ENCODE data around the gene CISTR.

The CISTR gene

GRCh38 chr12:53748072-53748840 is 3.5 kb downstream of the CISTR start:
- no peak for FAIRE-seq
- TF ChIP-seq POU2F2 (IDR thresholded peaks at IDR 0.05; ENCODE audit: low read depth, low read length) (no peak), POLR2A (IDR thresholded peaks at IDR 0.05; ENCODE audit: low read depth, low read length) (no peak), PAX5 (IDR thresholded peaks at IDR 0.05; ENCODE audit: insufficient read depth, low read length, severe bottlenecking) (no peak), SPI1 (IDR thresholded peaks at IDR 0.05; ENCODE audit: low read depth, low read length) (no peak), POLR2AphosphoS5 (IDR thresholded peaks at IDR 0.05; ENCODE audit: low read depth, low read length) (no peak), TAF1 (IDR thresholded peaks at IDR 0.05; ENCODE audit: low read depth, low read length) (no peak)
- no peak for DNase-seq (ENCODE audit: insufficient read length, low spot score)

- no peak for FAIRE-seq
- DNase-seq (ENCODE audit: insufficient read length, low spot score), result no peak
- TF ChIP-seq POLR2A (IDR thresholded peaks at IDR 0.05; ENCODE audit: low read depth, low read length) (no peak), POLR2AphosphoS5 (IDR thresholded peaks at IDR 0.05; ENCODE audit: low read depth, low read length) (no peak), SPI1 (IDR thresholded peaks at IDR 0.05; ENCODE audit: low read depth, low read length) (no peak), TAF1 (IDR thresholded peaks at IDR 0.05; ENCODE audit: low read depth, low read length) (no peak), PAX5 (IDR thresholded peaks at IDR 0.05; ENCODE audit: insufficient read depth, low read length, severe bottlenecking) (no peak), POU2F2 (IDR thresholded peaks at IDR 0.05; ENCODE audit: low read depth, low read length) (no peak)
These were observed 4.7 kb downstream of the CISTR start for GRCh38 chr12:53747095-53747494.

- peak; percentile 71 for DNase-seq (ENCODE audit: insufficient read length, low spot score)
- TF ChIP-seq SPI1 (IDR thresholded peaks at IDR 0.05; ENCODE audit: low read depth, low read length), result no peak
- TF ChIP-seq POU2F2 (IDR thresholded peaks at IDR 0.05; ENCODE audit: low read depth, low read length), result peak; percentile 74; the same call in 1 of the 2 replicates
- peak; percentile 72 for FAIRE-seq
These were observed 5.1 kb downstream of the CISTR start for GRCh38 chr12:53746592-53747092.

- TF ChIP-seq SPI1 (IDR thresholded peaks at IDR 0.05; ENCODE audit: low read depth, low read length), result no peak
- no peak for TF ChIP-seq PAX5 (IDR thresholded peaks at IDR 0.05; ENCODE audit: insufficient read depth, low read length, severe bottlenecking)
- TF ChIP-seq POU2F2 (IDR thresholded peaks at IDR 0.05; ENCODE audit: low read depth, low read length), result no peak
- no peak for TF ChIP-seq POLR2A (IDR thresholded peaks at IDR 0.05; ENCODE audit: low read depth, low read length)
- TF ChIP-seq POLR2AphosphoS5 (IDR thresholded peaks at IDR 0.05; ENCODE audit: low read depth, low read length), result no peak
- no peak for TF ChIP-seq TAF1 (IDR thresholded peaks at IDR 0.05; ENCODE audit: low read depth, low read length)
- FAIRE-seq (no peak), DNase-seq (ENCODE audit: insufficient read length, low spot score) (no peak)
These were observed 7.0 kb downstream of the CISTR start for GRCh38 chr12:53744751-53745150.

GRCh38 chr12:53744130-53744441 is 7.7 kb downstream of the CISTR start:
- no peak for TF ChIP-seq POLR2A (IDR thresholded peaks at IDR 0.05; ENCODE audit: low read depth, low read length)
- no peak for TF ChIP-seq SPI1 (IDR thresholded peaks at IDR 0.05; ENCODE audit: low read depth, low read length)
- no peak for TF ChIP-seq POLR2AphosphoS5 (IDR thresholded peaks at IDR 0.05; ENCODE audit: low read depth, low read length)
- DNase-seq (ENCODE audit: insufficient read length, low spot score) (no peak), FAIRE-seq (no peak)

- peak; percentile 67 for DNase-seq (ENCODE audit: insufficient read length, low spot score)
- TF ChIP-seq POU2F2 (IDR thresholded peaks at IDR 0.05; ENCODE audit: low read depth, low read length), result no peak
- TF ChIP-seq SPI1 (IDR thresholded peaks at IDR 0.05; ENCODE audit: low read depth, low read length), result no peak
- no peak for TF ChIP-seq PAX5 (IDR thresholded peaks at IDR 0.05; ENCODE audit: insufficient read depth, low read length, severe bottlenecking)
- TF ChIP-seq TAF1 (IDR thresholded peaks at IDR 0.05; ENCODE audit: low read depth, low read length), result no peak
- TF ChIP-seq POLR2AphosphoS5 (IDR thresholded peaks at IDR 0.05; ENCODE audit: low read depth, low read length), result no peak
- no peak for TF ChIP-seq POLR2A (IDR thresholded peaks at IDR 0.05; ENCODE audit: low read depth, low read length)
- peak; percentile 92 for FAIRE-seq
These were observed 8.3 kb downstream of the CISTR start for GRCh38 chr12:53743266-53744129.

GRCh38 chr12:53740130-53740491 is 11.7 kb downstream of the CISTR start:
- FAIRE-seq, result peak; percentile 54
- TF ChIP-seq POLR2AphosphoS5 (IDR thresholded peaks at IDR 0.05; ENCODE audit: low read depth, low read length), result no peak
- no peak for TF ChIP-seq SPI1 (IDR thresholded peaks at IDR 0.05; ENCODE audit: low read depth, low read length)
- no peak for TF ChIP-seq POU2F2 (IDR thresholded peaks at IDR 0.05; ENCODE audit: low read depth, low read length)
- no peak for TF ChIP-seq TAF1 (IDR thresholded peaks at IDR 0.05; ENCODE audit: low read depth, low read length)
- TF ChIP-seq POLR2A (IDR thresholded peaks at IDR 0.05; ENCODE audit: low read depth, low read length), result no peak
- TF ChIP-seq PAX5 (IDR thresholded peaks at IDR 0.05; ENCODE audit: insufficient read depth, low read length, severe bottlenecking), result no peak
- DNase-seq (ENCODE audit: insufficient read length, low spot score), result no peak

- DNase-seq (ENCODE audit: insufficient read length, low spot score) (no peak), FAIRE-seq (peak; percentile 59)
- TF ChIP-seq TAF1 (IDR thresholded peaks at IDR 0.05; ENCODE audit: low read depth, low read length) (no peak), POLR2A (IDR thresholded peaks at IDR 0.05; ENCODE audit: low read depth, low read length) (no peak), POLR2AphosphoS5 (IDR thresholded peaks at IDR 0.05; ENCODE audit: low read depth, low read length) (no peak), PAX5 (IDR thresholded peaks at IDR 0.05; ENCODE audit: insufficient read depth, low read length, severe bottlenecking) (no peak)
These were observed 12.3 kb downstream of the CISTR start for GRCh38 chr12:53739214-53740129.

All from GM12891 (cell line).